ENCODE measurements around the gene TNFRSF13B.

The TNFRSF13B gene

GRCh38 chr17:16929757-16930520, 42.0 kb downstream of the TNFRSF13B start:
- H3K4me1 ChIP-seq (ENCODE audit: control insufficient read depth, low read depth, low read length): no peaks in the 10 kb centered on the region
- H3K27me3 ChIP-seq (ENCODE audit: control insufficient read depth, insufficient read depth, low read length): no peaks in the 10 kb centered on the region
- no peak overlapping the region for H3K27ac ChIP-seq (ENCODE audit: low read length)
- H3K9me3 ChIP-seq (ENCODE audit: control insufficient read depth, low read depth, low read length): no peaks in the 10 kb centered on the region
- no peak overlapping the region for H3K9ac ChIP-seq (ENCODE audit: low read length)
- no peak overlapping the region for H3K4me3 ChIP-seq (ENCODE audit: low read length)
- no peaks in the 10 kb centered on the region for H3K36me3 ChIP-seq (ENCODE audit: control insufficient read depth, low read depth, low read length)

DNA sequence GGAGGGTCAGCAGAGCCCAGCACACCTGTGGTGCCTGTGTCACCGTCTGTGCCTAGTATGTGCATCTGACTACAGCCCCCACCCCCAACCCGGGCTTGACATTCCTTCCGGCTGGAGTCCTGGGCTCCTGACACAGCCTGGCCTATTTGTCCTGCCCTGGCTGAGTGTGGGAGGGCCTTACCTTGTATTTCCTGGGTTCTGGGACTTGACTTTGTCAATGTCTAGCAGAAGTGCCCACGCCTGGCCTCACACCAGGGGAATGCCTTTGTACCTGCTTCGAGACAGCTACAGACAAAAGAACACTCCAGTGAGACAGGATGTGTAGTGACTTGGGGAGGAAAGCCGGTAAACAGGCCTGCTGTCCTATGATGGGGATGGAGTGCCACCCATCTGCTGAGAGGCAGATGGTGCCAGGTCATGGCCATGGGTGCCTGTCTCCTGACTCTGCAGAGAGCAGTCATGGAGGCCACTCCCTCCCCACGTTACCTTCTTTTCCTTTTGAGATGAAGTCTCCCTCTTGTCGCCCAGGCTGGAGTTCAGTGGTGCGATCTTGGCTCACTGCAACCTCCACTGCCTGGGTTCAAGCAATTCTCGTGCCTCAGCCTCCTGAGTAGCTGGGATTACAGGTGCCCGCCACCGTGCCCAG, 42.8 kb downstream of the TNFRSF13B start:
- Histone ChIP-seq H3K27ac (ENCODE audit: low read length) (no peak overlapping the region), H3K4me1 (ENCODE audit: control insufficient read depth, low read depth, low read length) (no peaks in the 10 kb centered on the region), H3K4me3 (ENCODE audit: low read length) (no peak overlapping the region), H3K36me3 (ENCODE audit: control insufficient read depth, low read depth, low read length) (no peaks in the 10 kb centered on the region), H3K9ac (ENCODE audit: low read length) (no peak overlapping the region), H3K9me3 (ENCODE audit: control insufficient read depth, low read depth, low read length) (no peaks in the 10 kb centered on the region), H3K27me3 (ENCODE audit: control insufficient read depth, insufficient read depth, low read length) (no peaks in the 10 kb centered on the region)

GRCh38 chr17:16928406-16929034, 43.4 kb downstream of the TNFRSF13B start:
- no peak overlapping the region for H3K4me3 ChIP-seq (ENCODE audit: low read length)
- no peak overlapping the region for H3K27ac ChIP-seq (ENCODE audit: low read length)
- no peaks in the 10 kb centered on the region for H3K4me1 ChIP-seq (ENCODE audit: control insufficient read depth, low read depth, low read length)
- H3K27me3 ChIP-seq (ENCODE audit: control insufficient read depth, insufficient read depth, low read length): no peaks in the 10 kb centered on the region
- H3K36me3 ChIP-seq (ENCODE audit: control insufficient read depth, low read depth, low read length): no peaks in the 10 kb centered on the region
- H3K9ac ChIP-seq (ENCODE audit: low read length): no peak overlapping the region
- H3K9me3 ChIP-seq (ENCODE audit: control insufficient read depth, low read depth, low read length): no peaks in the 10 kb centered on the region

DNA sequence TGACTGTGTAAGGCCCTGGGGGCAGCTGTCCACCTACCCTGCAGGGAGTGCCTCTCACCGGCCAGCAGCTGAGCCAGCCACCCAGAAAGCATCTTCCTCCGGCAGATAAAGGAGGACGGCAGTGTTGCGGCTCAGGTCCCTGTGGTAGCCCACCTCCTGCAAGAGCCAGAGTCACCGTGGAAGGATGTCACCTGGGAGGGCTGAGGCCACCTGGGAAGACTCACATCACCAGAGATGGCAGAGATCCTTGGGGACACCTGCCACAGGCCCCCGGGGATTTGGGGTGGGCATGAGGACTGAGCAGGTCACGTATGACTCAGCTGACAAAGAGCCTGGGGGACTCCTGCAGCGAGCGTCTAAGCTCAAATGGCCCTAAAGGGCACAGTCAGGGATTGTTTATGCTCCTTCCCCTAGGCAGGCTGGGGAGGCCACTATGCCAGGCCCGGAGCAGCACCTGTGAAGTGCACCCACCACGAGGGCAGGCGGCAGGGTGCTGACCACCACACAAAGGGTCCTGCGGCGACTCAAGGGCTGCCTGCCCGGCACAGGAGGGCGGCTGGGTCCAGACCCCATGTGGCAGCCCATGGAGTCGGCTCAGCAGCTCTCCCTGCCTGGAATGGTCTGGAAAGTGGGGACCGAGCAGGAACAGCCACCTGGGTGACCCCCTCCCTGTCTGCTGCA, 44.1 kb downstream of the TNFRSF13B start:
- H3K27me3 ChIP-seq (ENCODE audit: control insufficient read depth, insufficient read depth, low read length): no peaks in the 10 kb centered on the region
- H3K36me3 ChIP-seq (ENCODE audit: control insufficient read depth, low read depth, low read length): no peaks in the 10 kb centered on the region
- no peaks in the 10 kb centered on the region for H3K9me3 ChIP-seq (ENCODE audit: control insufficient read depth, low read depth, low read length)
- no peak overlapping the region for H3K27ac ChIP-seq (ENCODE audit: low read length)
- H3K4me3 ChIP-seq (ENCODE audit: low read length): no peak overlapping the region
- no peak overlapping the region for H3K9ac ChIP-seq (ENCODE audit: low read length)
- H3K4me1 ChIP-seq (ENCODE audit: control insufficient read depth, low read depth, low read length): no peaks in the 10 kb centered on the region

GRCh38 chr17:16926571-16927451, 45.1 kb downstream of the TNFRSF13B start:
- H3K9ac ChIP-seq (ENCODE audit: low read length): no peak overlapping the region
- no peaks in the 10 kb centered on the region for H3K9me3 ChIP-seq (ENCODE audit: control insufficient read depth, low read depth, low read length)
- no peak overlapping the region for H3K27ac ChIP-seq (ENCODE audit: low read length)
- no peaks in the 10 kb centered on the region for H3K27me3 ChIP-seq (ENCODE audit: control insufficient read depth, insufficient read depth, low read length)
- no peak overlapping the region for H3K4me3 ChIP-seq (ENCODE audit: low read length)
- H3K4me1 ChIP-seq (ENCODE audit: control insufficient read depth, low read depth, low read length): no peaks in the 10 kb centered on the region
- H3K36me3 ChIP-seq (ENCODE audit: control insufficient read depth, low read depth, low read length): no peaks in the 10 kb centered on the region

DNA sequence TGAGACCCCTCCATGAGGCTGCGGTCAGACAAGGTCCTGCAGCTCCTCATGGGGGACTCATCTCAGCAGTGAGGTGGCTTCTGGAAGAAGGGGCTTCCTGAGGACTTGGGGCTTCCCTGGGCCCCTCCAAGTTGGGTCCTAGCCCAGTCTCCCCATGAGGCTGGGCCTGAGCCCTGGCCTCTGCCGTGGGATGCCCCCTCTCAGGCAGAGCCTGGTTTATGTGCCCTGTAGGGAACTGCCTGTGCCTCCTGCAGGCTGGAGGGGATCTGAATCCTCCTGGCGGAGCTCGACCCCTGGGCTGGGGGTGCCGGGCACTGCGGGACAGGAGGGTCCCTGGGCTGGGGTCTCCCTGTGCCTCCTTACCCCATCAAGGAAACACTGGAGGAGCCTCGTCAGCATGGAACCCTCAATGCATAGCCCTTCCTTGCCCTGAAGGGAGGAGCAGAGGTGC, 45.8 kb downstream of the TNFRSF13B start:
- no peak overlapping the region for H3K9ac ChIP-seq (ENCODE audit: low read length)
- H3K9me3 ChIP-seq (ENCODE audit: control insufficient read depth, low read depth, low read length): no peaks in the 10 kb centered on the region
- no peak overlapping the region for H3K27ac ChIP-seq (ENCODE audit: low read length)
- H3K36me3 ChIP-seq (ENCODE audit: control insufficient read depth, low read depth, low read length): no peaks in the 10 kb centered on the region
- H3K4me1 ChIP-seq (ENCODE audit: control insufficient read depth, low read depth, low read length): no peaks in the 10 kb centered on the region
- H3K4me3 ChIP-seq (ENCODE audit: low read length): no peak overlapping the region
- no peaks in the 10 kb centered on the region for H3K27me3 ChIP-seq (ENCODE audit: control insufficient read depth, insufficient read depth, low read length)

DNA sequence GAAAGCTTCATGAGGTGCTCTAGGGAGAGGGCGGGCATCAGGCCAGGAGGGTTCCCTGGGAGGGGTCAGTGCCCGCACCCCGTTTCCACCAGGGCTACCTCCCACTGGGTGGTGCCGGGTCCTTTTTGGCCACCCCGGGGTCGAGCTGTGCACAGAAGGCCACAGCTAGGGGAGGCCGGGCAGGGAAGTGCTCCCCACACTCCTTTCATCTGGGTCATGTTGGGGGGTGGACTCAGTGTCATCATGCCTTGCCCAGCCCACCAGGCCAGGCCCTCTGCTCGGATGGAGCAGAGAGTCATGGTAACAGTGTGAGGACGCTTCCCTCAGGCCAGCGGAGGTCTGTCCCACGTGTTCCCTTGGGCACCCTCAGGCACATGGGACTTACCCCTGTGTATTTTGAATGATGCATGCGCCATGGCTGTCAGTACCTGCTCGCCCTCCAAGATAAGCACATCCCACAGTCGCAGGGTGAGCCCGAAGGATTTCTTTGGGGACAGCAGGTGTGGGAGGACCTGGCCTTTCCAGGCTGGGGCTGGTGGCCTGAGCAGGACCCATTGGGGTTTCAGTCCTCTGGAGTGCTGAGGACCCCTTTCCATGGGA, 46.4 kb downstream of the TNFRSF13B start:
- Histone ChIP-seq H3K9ac (ENCODE audit: low read length) (no peak overlapping the region), H3K4me1 (ENCODE audit: control insufficient read depth, low read depth, low read length) (no peaks in the 10 kb centered on the region), H3K9me3 (ENCODE audit: control insufficient read depth, low read depth, low read length) (no peaks in the 10 kb centered on the region), H3K36me3 (ENCODE audit: control insufficient read depth, low read depth, low read length) (no peaks in the 10 kb centered on the region), H3K27ac (ENCODE audit: low read length) (no peak overlapping the region), H3K27me3 (ENCODE audit: control insufficient read depth, insufficient read depth, low read length) (no peaks in the 10 kb centered on the region), H3K4me3 (ENCODE audit: low read length) (no peak overlapping the region)

GRCh38 chr17:16924696-16925440, 47.0 kb downstream of the TNFRSF13B start:
- H3K9me3 ChIP-seq (ENCODE audit: control insufficient read depth, low read depth, low read length): no peaks in the 10 kb centered on the region
- H3K27ac ChIP-seq (ENCODE audit: low read length): no peak overlapping the region
- no peaks in the 10 kb centered on the region for H3K4me1 ChIP-seq (ENCODE audit: control insufficient read depth, low read depth, low read length)
- H3K9ac ChIP-seq (ENCODE audit: low read length): no peak overlapping the region
- no peaks in the 10 kb centered on the region for H3K27me3 ChIP-seq (ENCODE audit: control insufficient read depth, insufficient read depth, low read length)
- no peaks in the 10 kb centered on the region for H3K36me3 ChIP-seq (ENCODE audit: control insufficient read depth, low read depth, low read length)
- no peak overlapping the region for H3K4me3 ChIP-seq (ENCODE audit: low read length)

DNA sequence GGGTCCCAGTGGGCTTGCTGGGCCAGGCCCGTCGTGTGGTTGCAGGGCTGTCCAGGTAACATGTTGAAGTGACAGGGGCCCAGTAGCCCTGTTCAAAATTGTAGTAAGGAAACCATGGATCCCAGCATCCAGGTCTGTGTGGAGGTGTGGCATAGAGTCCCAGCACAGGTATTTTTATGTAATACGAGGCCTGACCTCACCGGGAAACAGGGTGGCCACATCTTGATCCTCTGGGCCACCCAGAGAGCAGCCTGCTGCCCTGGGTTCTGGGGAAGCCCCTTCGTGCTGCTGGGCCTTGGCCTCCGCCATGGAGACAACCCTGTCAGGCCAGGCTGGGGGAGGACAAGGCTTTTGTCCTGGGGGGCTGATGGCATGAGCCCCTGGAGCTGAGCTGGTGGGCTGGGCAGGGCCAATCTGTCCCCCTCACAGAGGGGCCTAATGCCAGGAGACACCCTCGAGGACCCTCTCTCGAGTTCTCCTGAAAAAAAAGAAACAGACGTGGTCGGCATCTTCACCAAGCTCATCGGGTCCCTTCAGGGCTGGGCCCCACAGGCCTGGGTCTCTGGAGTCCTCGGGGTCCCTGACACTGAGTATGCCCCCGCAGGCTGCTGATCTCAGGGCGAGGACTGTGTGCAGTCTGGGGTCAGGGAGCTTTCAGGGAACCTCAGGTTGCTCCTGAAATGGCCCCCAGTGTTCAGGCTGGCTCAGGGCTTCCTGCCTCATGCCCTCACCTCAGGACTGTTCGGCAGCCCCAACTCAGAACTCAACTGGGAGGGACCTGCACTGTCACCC, 47.8 kb downstream of the TNFRSF13B start:
- H3K4me1 ChIP-seq (ENCODE audit: control insufficient read depth, low read depth, low read length): no peaks in the 10 kb centered on the region
- H3K27me3 ChIP-seq (ENCODE audit: control insufficient read depth, insufficient read depth, low read length): no peaks in the 10 kb centered on the region
- H3K27ac ChIP-seq (ENCODE audit: low read length): no peak overlapping the region
- H3K9me3 ChIP-seq (ENCODE audit: control insufficient read depth, low read depth, low read length): no peaks in the 10 kb centered on the region
- H3K4me3 ChIP-seq (ENCODE audit: low read length): no peak overlapping the region
- no peaks in the 10 kb centered on the region for H3K36me3 ChIP-seq (ENCODE audit: control insufficient read depth, low read depth, low read length)
- H3K9ac ChIP-seq (ENCODE audit: low read length): no peak overlapping the region

Data from iPS-18a (cell line).